H9 (cell line): ENCODE data around the gene LHPP. TPM values are rescaled to one million over a fixed set of nuclear protein-coding genes. Genes with fewer than 3 reads are reported as not detected.

Source experiments
- DNase-seq: peaks from one replicate; pipeline ENCODE4 v3.0.0-alpha.2; 2017
- H2AFZ ChIP-seq: one replicate; pipeline ENCODE4 v1.6.1; 2013; ENCODE audit warnings: mild to moderate bottlenecking, low read length, control low read depth, moderate library complexity
- H2AK5ac ChIP-seq: 2 replicates; pipeline ENCODE4 v1.6.1; 2013; ENCODE audit warnings: low read length, control low read depth, mixed read lengths; ENCODE audit not compliant: insufficient read length
- H2BK120ac ChIP-seq: one replicate; pipeline ENCODE4 v1.6.1; 2013; ENCODE audit warnings: low read depth, mild to moderate bottlenecking, low read length, control low read depth, inconsistent platforms; ENCODE audit not compliant: poor library complexity, severe bottlenecking
- H2BK12ac ChIP-seq: 2 replicates; pipeline ENCODE4 v1.6.1; 2013; ENCODE audit warnings: low read length, control low read depth, mixed read lengths, low read depth; ENCODE audit not compliant: insufficient read length
- H2BK15ac ChIP-seq: 2 replicates; pipeline ENCODE4 v1.6.1; 2013; ENCODE audit warnings: low read depth, low read length, control low read depth
- H2BK20ac ChIP-seq: one replicate; pipeline ENCODE4 v1.6.1; 2013; ENCODE audit warnings: low read depth, mild to moderate bottlenecking, low read length, control low read depth, inconsistent platforms; ENCODE audit not compliant: poor library complexity, severe bottlenecking
- H2BK5ac ChIP-seq: 2 replicates; pipeline ENCODE4 v1.6.1; 2013; ENCODE audit warnings: low read length, control low read depth, mixed read lengths; ENCODE audit not compliant: insufficient read length
- H3K14ac ChIP-seq: 2 replicates; pipeline ENCODE4 v1.6.1; 2013; ENCODE audit warnings: low read length, control low read depth; ENCODE audit not compliant: insufficient read depth
- H3K18ac ChIP-seq: 2 replicates; pipeline ENCODE4 v1.6.1; 2013; ENCODE audit warnings: low read depth, mild to moderate bottlenecking, mixed read lengths, low read length, control low read depth; ENCODE audit not compliant: insufficient read length
- H3K23ac ChIP-seq: 2 replicates; pipeline ENCODE4 v1.6.1; 2013; ENCODE audit warnings: low read length, control low read depth, mixed read lengths, low read depth; ENCODE audit not compliant: insufficient read length
- H3K23me2 ChIP-seq: 2 replicates; pipeline ENCODE4 v1.6.1; 2013; ENCODE audit warnings: low read depth, mild to moderate bottlenecking, mixed read lengths, low read length, control low read depth; ENCODE audit not compliant: insufficient read length, poor library complexity, severe bottlenecking
- H3K27ac ChIP-seq: 2 replicates; pipeline ENCODE4 v1.5.1; 2013; ENCODE audit warnings: low read length, control low read depth, mixed read lengths, low read depth; ENCODE audit not compliant: insufficient read length
- H3K27me3 ChIP-seq: 2 replicates; pipeline ENCODE4 v1.6.1; 2013; ENCODE audit warnings: low read length, control low read depth, inconsistent platforms; ENCODE audit not compliant: insufficient read depth
- H3K4ac ChIP-seq: 2 replicates; pipeline ENCODE4 v1.6.1; 2013; ENCODE audit warnings: low read depth, mild to moderate bottlenecking, control low read depth, inconsistent platforms, low read length, moderate library complexity
- H3K4me1 ChIP-seq: 2 replicates; pipeline ENCODE4 v1.6.1; 2013; ENCODE audit warnings: low read length, control low read depth, inconsistent platforms; ENCODE audit not compliant: insufficient read depth
- H3K4me2 ChIP-seq: 2 replicates; pipeline ENCODE4 v1.6.1; 2013; ENCODE audit warnings: low read length, control low read depth, mixed read lengths; ENCODE audit not compliant: insufficient read length, insufficient read depth
- H3K56ac ChIP-seq: 2 replicates; pipeline ENCODE4 v1.6.1; 2013; ENCODE audit warnings: low read depth, mild to moderate bottlenecking, mixed read lengths, low read length, control low read depth; ENCODE audit not compliant: insufficient read length
- H3K79me1 ChIP-seq: 2 replicates; pipeline ENCODE4 v1.6.1; 2013; ENCODE audit warnings: low read depth, mild to moderate bottlenecking, moderate library complexity, low read length, control low read depth, inconsistent platforms; ENCODE audit not compliant: insufficient read depth, poor library complexity, severe bottlenecking
- H3K79me2 ChIP-seq: 2 replicates; pipeline ENCODE4 v1.6.1; 2013; ENCODE audit warnings: low read length, control low read depth, inconsistent platforms; ENCODE audit not compliant: insufficient read depth
- H3K9ac ChIP-seq: 2 replicates; pipeline ENCODE4 v1.6.1; 2013; ENCODE audit warnings: low read length, control low read depth, mixed read lengths; ENCODE audit not compliant: insufficient read length; ENCODE audit errors: extremely low read depth
- H3K9me3 ChIP-seq: one replicate; pipeline ENCODE4 v1.6.1; 2013; ENCODE audit warnings: low read depth, low read length, inconsistent platforms; ENCODE audit not compliant: control insufficient read depth
- H3T11ph ChIP-seq: one replicate; pipeline ENCODE4 v1.6.1; 2013; ENCODE audit warnings: mild to moderate bottlenecking, low read length, control low read depth, inconsistent platforms
- H4K20me1 ChIP-seq: one replicate; pipeline ENCODE4 v1.6.1; 2013; ENCODE audit not compliant: control insufficient read depth, insufficient read length, insufficient read depth
- H4K5ac ChIP-seq: 2 replicates; pipeline ENCODE4 v1.6.1; 2013; ENCODE audit warnings: low read depth, mild to moderate bottlenecking, mixed read lengths, low read length, control low read depth; ENCODE audit not compliant: insufficient read length
- H4K8ac ChIP-seq: replicated peaks from 2 replicates; pipeline ENCODE4 v1.6.1; 2013; ENCODE audit warnings: low read length, control low read depth, mixed read lengths, low read depth; ENCODE audit not compliant: insufficient read length
- H4K91ac ChIP-seq: 2 replicates; pipeline ENCODE4 v1.6.1; 2013; ENCODE audit warnings: low read depth, mild to moderate bottlenecking, moderate library complexity, mixed read lengths, low read length, control low read depth; ENCODE audit not compliant: insufficient read length
- H3K27ac Mint-ChIP-seq, 3 experiments: 2 replicates in 2 of 3; 3 replicates in 1 of 3; pipeline ENCODE4 v1.8.0; 2020 to 2021; ENCODE audit warnings: mixed read lengths in 3 of 3, mild to moderate bottlenecking in 1 of 3, moderate library complexity in 1 of 3
- H3K27me3 Mint-ChIP-seq: 2 replicates; pipeline ENCODE4 v1.8.0; 2021; ENCODE audit warnings: low read depth, mild to moderate bottlenecking, moderate library complexity, mixed read lengths
- H3K36me3 Mint-ChIP-seq, 3 experiments: 2 replicates in 2 of 3; 3 replicates in 1 of 3; pipeline ENCODE4 v1.8.0; 2020 to 2021; ENCODE audit warnings: low read depth in 3 of 3, mixed read lengths in 3 of 3; ENCODE audit not compliant: insufficient read depth in 1 of 3
- H3K4me1 Mint-ChIP-seq, 2 experiments: 2 replicates each; pipeline ENCODE4 v1.8.0; 2020; ENCODE audit warnings: mixed read lengths in 2 of 2
- H3K4me3 Mint-ChIP-seq, 2 experiments: 2 replicates in 1 of 2; 3 replicates in 1 of 2; pipeline ENCODE4 v1.8.0; 2020 to 2021; ENCODE audit warnings: mild to moderate bottlenecking in 2 of 2, mixed read lengths in 2 of 2, moderate library complexity in 1 of 2
- H3K9me3 Mint-ChIP-seq, 2 experiments: 2 replicates in 1 of 2; 3 replicates in 1 of 2; pipeline ENCODE4 v1.8.0; 2020; ENCODE audit warnings: mild to moderate bottlenecking in 2 of 2, mixed read lengths in 2 of 2, moderate library complexity in 1 of 2
- WGBS: extraction: QIAGEN DNeasy Blood & Tissue Kit; methylation state at CpG from one replicate; pipeline ENCODE4 v1.1.7; 2013; ENCODE audit warnings: missing lambda C conversion rate, low lambda C conversion rate, mixed read lengths; ENCODE audit not compliant: insufficient read length; ENCODE audit errors: extremely low coverage; 5-methylcytosine and 5-hydroxymethylcytosine counted together
- total RNA-seq: library from RNA; stranded (reverse); gene quantifications from 2 replicates; pipeline ENCODE4 v1.2.1, GENCODE V29; 2021
- TF ChIP-seq, protein P1 (sequence below): fragments of 200-600 bp; sonication (generic); conservative IDR thresholded peaks from 3 replicates; pipeline ENCODE4 v1.8.0; 2021; ENCODE audit warnings: antibody characterized with exemption, mild to moderate bottlenecking

The LHPP gene
- total RNA-seq, 1 experiment from 2014 or later, result 29.6 TPM

DNA sequence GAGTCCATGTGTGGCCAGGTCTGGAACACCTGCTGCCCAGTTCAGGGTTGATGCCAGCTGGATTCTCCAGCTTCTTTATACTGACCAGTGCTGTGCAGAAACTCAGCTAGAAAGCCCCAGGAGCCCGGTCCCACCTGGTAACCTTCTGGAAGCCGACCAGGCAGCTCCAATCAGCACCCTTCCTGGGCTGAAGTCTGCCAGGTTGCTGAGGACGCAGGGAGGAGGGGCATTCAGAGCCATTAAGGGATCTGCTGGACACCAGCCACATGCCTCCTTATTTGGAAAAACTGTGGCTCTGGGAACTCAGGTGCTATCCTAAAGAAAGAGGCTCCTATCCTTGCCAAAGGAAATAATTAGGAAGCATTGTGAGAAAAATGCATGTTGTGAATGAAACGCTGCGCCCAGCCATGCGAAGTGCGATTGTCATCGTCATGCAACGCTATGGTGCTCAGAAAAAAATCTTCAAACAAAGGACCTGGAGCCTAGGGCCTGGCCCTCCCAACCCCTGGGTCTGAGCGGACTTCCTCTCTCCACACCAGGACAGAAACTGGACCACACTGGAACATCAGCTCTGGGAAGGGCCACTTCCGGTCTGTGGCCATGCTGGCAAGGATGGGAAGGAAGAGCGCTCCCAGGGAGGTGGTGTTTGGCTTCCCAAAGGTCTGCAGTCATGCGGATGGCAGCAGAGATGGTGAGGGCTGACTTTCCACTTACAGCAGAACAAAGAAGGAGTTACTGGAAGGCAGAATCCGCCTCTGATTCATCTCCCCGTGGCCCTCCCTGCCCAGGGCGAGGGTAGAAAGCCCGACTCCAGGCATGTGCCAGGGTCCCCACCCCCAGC lies 192.4 kb downstream of the LHPP start:
- H3K9me3 ChIP-seq, result no peaks in the 10 kb centered on the region
- no peak overlapping the region for H4K91ac ChIP-seq
- no peak overlapping the region for H3T11ph ChIP-seq
- H3K79me2 ChIP-seq, result no peaks in the 10 kb centered on the region
- Mint-ChIP-seq H3K9me3 (no peaks in the 10 kb centered on the region), H3K4me3 (no peak overlapping the region), H3K4me1 (peaks cover 35 to 40% of the 10 kb centered on the region in 2 experiments), H3K27ac (no peak overlapping the region; a peak in 1 of 7 replicates), H3K36me3 (peaks cover 0 to 4% (median 0%) of the 10 kb centered on the region in 3 experiments; a peak in 2 of 7 replicates), H3K27me3 (no peaks in the 10 kb centered on the region)
- no peak overlapping the region for H3K23ac ChIP-seq
- H3K23me2 ChIP-seq, result no peaks in the 10 kb centered on the region
- no peak overlapping the region for H3K18ac ChIP-seq
- H3K4me1 ChIP-seq, result peaks cover 6% of the 10 kb centered on the region; the same call in 1 of the 2 replicates
- H3K27me3 ChIP-seq, result no peaks in the 10 kb centered on the region
- peaks cover 2% of the 10 kb centered on the region for H4K20me1 ChIP-seq
- H2AFZ ChIP-seq, result no peak overlapping the region
- no peak overlapping the region for H3K56ac ChIP-seq
- H2BK12ac ChIP-seq, result no peak overlapping the region
- H3K9ac ChIP-seq, result no peak overlapping the region
- TF ChIP-seq, protein P1, sequence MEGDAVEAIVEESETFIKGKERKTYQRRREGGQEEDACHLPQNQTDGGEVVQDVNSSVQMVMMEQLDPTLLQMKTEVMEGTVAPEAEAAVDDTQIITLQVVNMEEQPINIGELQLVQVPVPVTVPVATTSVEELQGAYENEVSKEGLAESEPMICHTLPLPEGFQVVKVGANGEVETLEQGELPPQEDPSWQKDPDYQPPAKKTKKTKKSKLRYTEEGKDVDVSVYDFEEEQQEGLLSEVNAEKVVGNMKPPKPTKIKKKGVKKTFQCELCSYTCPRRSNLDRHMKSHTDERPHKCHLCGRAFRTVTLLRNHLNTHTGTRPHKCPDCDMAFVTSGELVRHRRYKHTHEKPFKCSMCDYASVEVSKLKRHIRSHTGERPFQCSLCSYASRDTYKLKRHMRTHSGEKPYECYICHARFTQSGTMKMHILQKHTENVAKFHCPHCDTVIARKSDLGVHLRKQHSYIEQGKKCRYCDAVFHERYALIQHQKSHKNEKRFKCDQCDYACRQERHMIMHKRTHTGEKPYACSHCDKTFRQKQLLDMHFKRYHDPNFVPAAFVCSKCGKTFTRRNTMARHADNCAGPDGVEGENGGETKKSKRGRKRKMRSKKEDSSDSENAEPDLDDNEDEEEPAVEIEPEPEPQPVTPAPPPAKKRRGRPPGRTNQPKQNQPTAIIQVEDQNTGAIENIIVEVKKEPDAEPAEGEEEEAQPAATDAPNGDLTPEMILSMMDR, result no peak
- no peak overlapping the region for H2BK120ac ChIP-seq
- H2BK15ac ChIP-seq, result no peak overlapping the region
- no peak for DNase-seq
- H3K79me1 ChIP-seq, result no peaks in the 10 kb centered on the region
- H2AK5ac ChIP-seq, result no peak overlapping the region
- no peak overlapping the region for H4K5ac ChIP-seq
- H3K4me2 ChIP-seq, result no peak overlapping the region
- no peak overlapping the region for H3K27ac ChIP-seq
- H3K4ac ChIP-seq, result no peak overlapping the region
- no peak overlapping the region for H2BK20ac ChIP-seq
- H3K14ac ChIP-seq, result no peak overlapping the region; the same call in 1 of the 2 replicates
- H2BK5ac ChIP-seq, result no peak overlapping the region
- no peak overlapping the region for H4K8ac ChIP-seq
- no CpG with 5 or more reads among the region's 17 CpGs for WGBS
